WTC11 (cell line): ENCODE results near the gene XDH. TPM values are rescaled to one million over a fixed set of nuclear protein-coding genes. Genes with fewer than 3 reads are reported as not detected.

Experiments used
- ATAC-seq: fragments of 200-7000 bp; cut with Tn5 transposase; 2 replicates; pipeline ENCODE4 v1.10.0; 2021; ENCODE audit warnings: mild to moderate bottlenecking, moderate library complexity
- CTCF ChIA-PET: fragments of 300-600 bp; sonication (Branson Sonifier 250); formaldehyde crosslinking; loops from one replicate; lab custom pipeline; 2021; ENCODE audit warnings: antibody characterized with exemption; lab: Charles Lee
- POLR2A ChIA-PET: fragments of 350-600 bp; sonication (Branson Sonifier 250); formaldehyde crosslinking; loops from one replicate; lab custom pipeline; 2021; ENCODE audit warnings: antibody characterized with exemption; lab: Charles Lee
- DNase-seq: peaks from one replicate; pipeline ENCODE4 v3.0.0; 2021; ENCODE audit warnings: low spot score
- H3K27ac Mint-ChIP-seq: 2 replicates; pipeline ENCODE4 v1.8.0; 2021; ENCODE audit warnings: mixed read lengths
- H3K27me3 Mint-ChIP-seq: 2 replicates; pipeline ENCODE4 v1.8.0; 2021; ENCODE audit warnings: low read depth, mild to moderate bottlenecking, moderate library complexity, mixed read lengths
- H3K36me3 Mint-ChIP-seq: 2 replicates; pipeline ENCODE4 v1.8.0; 2021; ENCODE audit warnings: mixed read lengths
- H3K4me1 Mint-ChIP-seq: 2 replicates; pipeline ENCODE4 v1.8.0; 2022; ENCODE audit warnings: mixed read lengths
- H3K4me3 Mint-ChIP-seq: 2 replicates; pipeline ENCODE4 v1.8.0; 2021; ENCODE audit warnings: mild to moderate bottlenecking, moderate library complexity, mixed read lengths
- H3K9me3 Mint-ChIP-seq: 2 replicates; pipeline ENCODE4 v1.8.0; 2021; ENCODE audit warnings: mixed read lengths
- CREM ChIP-seq: sonication (generic); formaldehyde crosslinking; IDR thresholded peaks from 2 replicates; pipeline ENCODE4 v1.8.1; 2022; ENCODE audit warnings: mild to moderate bottlenecking, missing genetic modification reagents, moderate library complexity
- E2F4 ChIP-seq: sonication (generic); formaldehyde crosslinking; IDR thresholded peaks from 2 replicates; pipeline ENCODE4 v1.8.1; 2022; ENCODE audit warnings: low read depth, mild to moderate bottlenecking, moderate library complexity, missing genetic modification reagents, borderline replicate concordance
- E2F5 ChIP-seq: sonication (generic); formaldehyde crosslinking; IDR thresholded peaks from 2 replicates; pipeline ENCODE4 v1.8.1; 2022; ENCODE audit warnings: mild to moderate bottlenecking, moderate library complexity, missing genetic modification reagents
- ELF4 ChIP-seq: sonication (generic); formaldehyde crosslinking; IDR thresholded peaks from 2 replicates; pipeline ENCODE4 v1.8.1; 2022; ENCODE audit warnings: low read depth, mild to moderate bottlenecking, moderate library complexity, missing genetic modification reagents
- EMX1 ChIP-seq: fragments of 250-450 bp; sonication (Bioruptor Pico); IDR thresholded peaks from 2 replicates; pipeline ENCODE4 v1.8.0; 2021; ENCODE audit warnings: mild to moderate bottlenecking
- GRHL2 ChIP-seq: fragments of 250-450 bp; sonication (Bioruptor Pico); IDR thresholded peaks from 2 replicates; pipeline ENCODE4 v1.8.0; 2022; ENCODE audit warnings: mild to moderate bottlenecking, moderate library complexity; ENCODE audit not compliant: insufficient replicate concordance, severe bottlenecking
- KAT7 ChIP-seq: sonication (generic); formaldehyde crosslinking; IDR thresholded peaks from 2 replicates; pipeline ENCODE4 v1.8.1; 2023; ENCODE audit warnings: missing genetic modification reagents, mild to moderate bottlenecking, borderline replicate concordance
- NFE2L1 ChIP-seq: sonication (generic); formaldehyde crosslinking; IDR thresholded peaks from 2 replicates; pipeline ENCODE4 v1.8.1; 2023; ENCODE audit warnings: missing genetic modification reagents
- PREB ChIP-seq: sonication (generic); formaldehyde crosslinking; IDR thresholded peaks from 2 replicates; pipeline ENCODE4 v1.8.1; 2022; ENCODE audit warnings: mild to moderate bottlenecking, missing genetic modification reagents, moderate library complexity, borderline replicate concordance
- SMAD3 ChIP-seq: sonication (generic); formaldehyde crosslinking; IDR thresholded peaks from 2 replicates; pipeline ENCODE4 v1.8.0; 2022; ENCODE audit warnings: missing genetic modification reagents, mild to moderate bottlenecking, borderline replicate concordance
- SP1 ChIP-seq: sonication (generic); formaldehyde crosslinking; conservative IDR thresholded peaks from 2 replicates; pipeline ENCODE4 v1.8.1; 2022; ENCODE audit warnings: missing genetic modification reagents
- STAT6 ChIP-seq: sonication (generic); formaldehyde crosslinking; conservative IDR thresholded peaks from 2 replicates; pipeline ENCODE4 v1.8.1; 2023; ENCODE audit warnings: mild to moderate bottlenecking, low read depth, missing genetic modification reagents, moderate library complexity
- USF1 ChIP-seq: sonication (generic); formaldehyde crosslinking; IDR thresholded peaks from 2 replicates; pipeline ENCODE4 v1.8.0; 2022; ENCODE audit warnings: mild to moderate bottlenecking, missing genetic modification reagents
- ZBTB21 ChIP-seq: sonication (generic); formaldehyde crosslinking; IDR thresholded peaks from 2 replicates; pipeline ENCODE4 v1.8.1; 2023; ENCODE audit warnings: mild to moderate bottlenecking, missing genetic modification reagents, borderline replicate concordance
- ZNF232 ChIP-seq: sonication (generic); formaldehyde crosslinking; IDR thresholded peaks from 2 replicates; pipeline ENCODE4 v1.8.0; 2022; ENCODE audit warnings: mild to moderate bottlenecking, missing genetic modification reagents
- ZNF416 ChIP-seq: fragments of 250-450 bp; sonication (Bioruptor Pico); IDR thresholded peaks from 2 replicates; pipeline ENCODE4 v1.9.0; 2021; ENCODE audit warnings: mild to moderate bottlenecking, inconsistent platforms
- ZNF512 ChIP-seq: sonication (generic); formaldehyde crosslinking; IDR thresholded peaks from 2 replicates; pipeline ENCODE4 v1.8.1; 2022; ENCODE audit warnings: missing genetic modification reagents, borderline replicate concordance
- total RNA-seq: library from RNA; stranded (reverse); gene quantifications from 3 replicates; pipeline ENCODE4 v1.2.3, GENCODE V29; 2021
- TF ChIP-seq, protein P1 (sequence below): sonication (generic); formaldehyde crosslinking; IDR thresholded peaks from 2 replicates; pipeline ENCODE4 v1.8.0; 2023; ENCODE audit warnings: missing genetic modification reagents
- TF ChIP-seq, protein P2 (sequence below): sonication (generic); formaldehyde crosslinking; IDR thresholded peaks from 2 replicates; pipeline ENCODE4 v1.8.0; 2022; ENCODE audit warnings: mild to moderate bottlenecking, missing genetic modification reagents
- TF ChIP-seq, protein P3 (sequence below): fragments of 250-450 bp; sonication (Bioruptor Pico); IDR thresholded peaks from 2 replicates; pipeline ENCODE4 v1.8.0; 2021; ENCODE audit warnings: mild to moderate bottlenecking

XDH gene
- total RNA-seq, 1 experiment from 2014 or later = 3.0 TPM

GRCh38 chr2:31411771-31412170 lies 2.8 kb downstream of the XDH start (continued):
- TF ChIP-seq, protein P1, sequence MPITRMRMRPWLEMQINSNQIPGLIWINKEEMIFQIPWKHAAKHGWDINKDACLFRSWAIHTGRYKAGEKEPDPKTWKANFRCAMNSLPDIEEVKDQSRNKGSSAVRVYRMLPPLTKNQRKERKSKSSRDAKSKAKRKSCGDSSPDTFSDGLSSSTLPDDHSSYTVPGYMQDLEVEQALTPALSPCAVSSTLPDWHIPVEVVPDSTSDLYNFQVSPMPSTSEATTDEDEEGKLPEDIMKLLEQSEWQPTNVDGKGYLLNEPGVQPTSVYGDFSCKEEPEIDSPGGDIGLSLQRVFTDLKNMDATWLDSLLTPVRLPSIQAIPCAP (CRISPR knock-in tag) = no peak
- no peak for TF ChIP-seq ZNF416 (CRISPR knock-in tag)
- TF ChIP-seq NFE2L1 (CRISPR knock-in tag) = no peak

DNA sequence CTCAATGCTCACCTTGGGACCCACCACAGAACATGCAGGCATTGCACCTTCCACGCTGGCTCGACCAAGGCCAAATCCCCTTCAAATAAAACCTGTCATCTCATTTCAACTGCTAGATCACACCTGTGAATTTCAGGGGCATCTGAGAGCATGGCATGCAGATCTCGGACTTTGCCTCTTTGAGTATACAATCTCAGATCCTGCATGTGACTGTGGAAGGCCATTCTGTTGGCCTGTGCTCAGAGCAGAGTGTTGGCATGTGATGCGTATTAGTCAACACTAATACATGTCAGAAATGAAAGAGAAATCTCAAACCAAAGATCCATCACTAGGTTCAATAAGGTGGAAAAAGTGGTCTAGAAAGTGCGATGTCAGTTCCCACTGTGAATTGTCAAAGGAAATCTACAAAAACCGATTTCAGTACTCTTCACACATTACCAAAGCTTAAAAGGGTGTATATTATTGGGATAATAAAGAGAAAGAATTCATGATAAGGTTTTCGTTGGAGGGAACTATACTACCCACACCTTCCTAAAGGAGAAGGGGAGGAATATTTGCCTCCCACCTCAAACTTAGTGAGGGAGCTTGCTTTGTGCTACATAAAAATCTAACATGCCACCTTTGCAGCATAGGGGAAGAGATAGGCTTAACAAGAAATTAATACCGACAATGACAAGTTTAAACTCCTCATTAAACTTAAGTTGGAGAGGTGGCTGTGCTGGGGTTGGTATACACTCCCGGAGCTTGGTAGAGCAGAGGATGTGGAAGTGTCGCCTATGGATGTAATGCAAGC lies 7.8 kb downstream of the XDH start:
- Mint-ChIP-seq H3K27me3 (no peaks in the 10 kb centered on the region), H3K4me3 (no peak overlapping the region), H3K9me3 (no peaks in the 10 kb centered on the region; the same call in 1 of the 2 replicates), H3K4me1 (peaks cover 12% of the 10 kb centered on the region), H3K36me3 (no peaks in the 10 kb centered on the region), H3K27ac (no peak overlapping the region)
- TF ChIP-seq SP1 (no peak), ZNF232 (CRISPR knock-in tag) (no peak), SMAD3 (CRISPR knock-in tag) (no peak), USF1 (CRISPR knock-in tag) (no peak), E2F5 (CRISPR knock-in tag) (no peak), PREB (CRISPR knock-in tag) (no peak), E2F4 (CRISPR knock-in tag) (no peak), ZBTB21 (CRISPR knock-in tag) (no peak), ZNF512 (CRISPR knock-in tag) (no peak), KAT7 (CRISPR knock-in tag) (no peak), ELF4 (CRISPR knock-in tag) (no peak)
- TF ChIP-seq, protein P2, sequence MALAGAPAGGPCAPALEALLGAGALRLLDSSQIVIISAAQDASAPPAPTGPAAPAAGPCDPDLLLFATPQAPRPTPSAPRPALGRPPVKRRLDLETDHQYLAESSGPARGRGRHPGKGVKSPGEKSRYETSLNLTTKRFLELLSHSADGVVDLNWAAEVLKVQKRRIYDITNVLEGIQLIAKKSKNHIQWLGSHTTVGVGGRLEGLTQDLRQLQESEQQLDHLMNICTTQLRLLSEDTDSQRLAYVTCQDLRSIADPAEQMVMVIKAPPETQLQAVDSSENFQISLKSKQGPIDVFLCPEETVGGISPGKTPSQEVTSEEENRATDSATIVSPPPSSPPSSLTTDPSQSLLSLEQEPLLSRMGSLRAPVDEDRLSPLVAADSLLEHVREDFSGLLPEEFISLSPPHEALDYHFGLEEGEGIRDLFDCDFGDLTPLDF (CRISPR knock-in tag) = no peak
- DNase-seq (no peak), ATAC-seq (no peak)
- CTCF ChIA-PET = no interaction called here
- POLR2A ChIA-PET = no interaction called here

- no peaks in the 10 kb centered on the region for H3K36me3 Mint-ChIP-seq
- H3K4me1 Mint-ChIP-seq = peaks cover 17% of the 10 kb centered on the region
- CTCF ChIA-PET = no interaction called here
- ATAC-seq (no peak), DNase-seq (no peak)
- no peak overlapping the region for H3K4me3 Mint-ChIP-seq
- H3K9me3 Mint-ChIP-seq = peaks cover 2% of the 10 kb centered on the region
- POLR2A ChIA-PET = no interaction called here
- no peak overlapping the region for H3K27ac Mint-ChIP-seq
- H3K27me3 Mint-ChIP-seq = no peaks in the 10 kb centered on the region
- TF ChIP-seq GRHL2 (no peak), EMX1 (CRISPR knock-in tag) (no peak), NFE2L1 (CRISPR knock-in tag) (no peak), CREM (no peak), STAT6 (CRISPR knock-in tag) (no peak), SP1 (no peak), ZBTB21 (CRISPR knock-in tag) (no peak)
- TF ChIP-seq, protein P3, sequence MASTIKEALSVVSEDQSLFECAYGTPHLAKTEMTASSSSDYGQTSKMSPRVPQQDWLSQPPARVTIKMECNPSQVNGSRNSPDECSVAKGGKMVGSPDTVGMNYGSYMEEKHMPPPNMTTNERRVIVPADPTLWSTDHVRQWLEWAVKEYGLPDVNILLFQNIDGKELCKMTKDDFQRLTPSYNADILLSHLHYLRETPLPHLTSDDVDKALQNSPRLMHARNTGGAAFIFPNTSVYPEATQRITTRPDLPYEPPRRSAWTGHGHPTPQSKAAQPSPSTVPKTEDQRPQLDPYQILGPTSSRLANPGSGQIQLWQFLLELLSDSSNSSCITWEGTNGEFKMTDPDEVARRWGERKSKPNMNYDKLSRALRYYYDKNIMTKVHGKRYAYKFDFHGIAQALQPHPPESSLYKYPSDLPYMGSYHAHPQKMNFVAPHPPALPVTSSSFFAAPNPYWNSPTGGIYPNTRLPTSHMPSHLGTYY (CRISPR knock-in tag) = no peak
Observed at GRCh38 chr2:31404827-31405226, 9.7 kb downstream of the XDH start.
